ENCODE data around the gene BAK1.
A peak's percentile ranks its signal among the peaks of the same experiment; 100 is the strongest.
"Not testable (repeated sequence)": the region's sequence is repeated elsewhere in the genome, so short reads cannot be mapped to it uniquely, and the experiment has no call there.

The BAK1 gene

DNA sequence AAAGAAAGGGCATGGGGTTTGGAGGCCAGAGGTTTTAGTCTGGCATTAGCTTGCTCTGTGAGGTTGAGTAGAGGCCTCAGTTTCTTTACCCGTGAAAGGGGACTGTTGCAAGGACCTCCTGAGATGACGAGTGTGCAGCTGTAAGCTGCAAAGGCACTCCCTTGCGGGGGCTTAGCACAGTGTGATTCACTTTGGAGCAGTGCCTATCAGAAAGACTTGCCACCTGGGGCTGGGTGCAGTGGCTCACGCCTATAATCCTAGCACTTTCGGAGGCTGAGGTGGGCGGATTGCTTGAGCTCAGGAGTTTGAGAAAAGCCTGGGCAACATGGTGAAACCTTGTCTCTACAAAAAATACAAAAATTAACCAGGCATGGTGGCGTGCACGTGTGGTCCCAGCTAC, 7.5 kb upstream of the BAK1 start:
- no peak for DNase-seq (ENCODE audit: low read depth, low spot score)

DNA sequence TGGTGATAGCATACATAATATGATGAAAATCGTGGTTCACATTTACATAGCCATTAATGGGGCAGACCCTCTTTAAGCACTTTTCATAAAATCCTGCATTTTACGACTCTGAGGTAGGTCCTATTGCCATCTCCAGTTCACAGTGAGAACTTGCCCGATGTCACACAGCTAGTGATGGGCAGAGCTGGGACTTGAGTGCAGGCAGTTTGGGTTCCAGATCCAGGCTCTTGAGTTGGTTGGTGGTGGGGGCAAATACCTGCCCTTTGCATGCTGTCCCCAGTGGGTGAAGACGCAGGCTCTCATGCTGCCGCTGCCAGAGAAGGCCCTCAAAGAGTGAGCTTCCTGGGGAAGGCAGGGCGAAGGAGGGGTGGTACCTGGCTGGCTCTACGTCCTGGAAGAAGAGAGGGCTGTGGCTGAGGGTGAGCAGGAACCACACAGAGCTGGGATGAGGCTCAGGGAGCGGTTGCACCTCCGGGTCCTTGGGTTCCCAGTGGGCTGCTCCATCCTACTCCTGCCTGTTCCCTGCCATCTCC, 6.1 kb upstream of the BAK1 start:
- DNase-seq (ENCODE audit: low read depth, low spot score), result no peak

DNA sequence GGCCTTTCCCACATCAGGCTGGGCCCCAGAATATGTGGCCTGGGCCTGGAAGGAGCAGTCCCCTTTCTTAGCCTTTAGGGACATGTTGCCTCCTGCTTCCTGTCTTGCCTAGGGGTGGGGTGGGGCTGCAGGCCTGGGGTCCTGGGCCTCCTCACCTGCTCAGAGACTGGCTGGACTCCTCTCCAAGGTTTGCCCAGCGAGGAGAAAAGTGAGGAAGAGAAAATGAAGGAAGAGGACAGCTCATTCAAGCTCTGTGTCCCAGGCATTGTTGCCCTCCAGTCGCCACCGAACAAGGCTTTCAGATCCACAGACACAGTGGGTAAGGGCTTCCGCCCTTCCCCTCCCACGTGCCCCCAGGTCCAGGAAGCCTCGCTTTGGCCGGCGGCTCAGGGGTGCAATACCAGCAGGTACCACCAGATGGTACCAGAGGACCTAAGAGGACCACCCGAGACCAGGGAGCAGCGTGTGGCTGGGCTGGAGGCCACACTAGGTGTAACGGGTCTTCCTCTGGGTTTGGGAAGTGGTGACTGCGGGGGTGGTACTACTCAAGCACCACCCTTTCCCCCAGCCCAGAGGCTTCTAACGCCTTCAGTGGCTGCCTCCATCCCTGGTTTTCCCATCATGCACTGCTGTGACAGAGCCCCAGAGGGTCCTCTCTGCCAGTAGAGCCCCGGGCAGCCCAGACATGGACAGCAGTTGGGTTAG, 5.5 kb upstream of the BAK1 start:
- peak; percentile 72 for DNase-seq (ENCODE audit: low read depth, low spot score)

DNA sequence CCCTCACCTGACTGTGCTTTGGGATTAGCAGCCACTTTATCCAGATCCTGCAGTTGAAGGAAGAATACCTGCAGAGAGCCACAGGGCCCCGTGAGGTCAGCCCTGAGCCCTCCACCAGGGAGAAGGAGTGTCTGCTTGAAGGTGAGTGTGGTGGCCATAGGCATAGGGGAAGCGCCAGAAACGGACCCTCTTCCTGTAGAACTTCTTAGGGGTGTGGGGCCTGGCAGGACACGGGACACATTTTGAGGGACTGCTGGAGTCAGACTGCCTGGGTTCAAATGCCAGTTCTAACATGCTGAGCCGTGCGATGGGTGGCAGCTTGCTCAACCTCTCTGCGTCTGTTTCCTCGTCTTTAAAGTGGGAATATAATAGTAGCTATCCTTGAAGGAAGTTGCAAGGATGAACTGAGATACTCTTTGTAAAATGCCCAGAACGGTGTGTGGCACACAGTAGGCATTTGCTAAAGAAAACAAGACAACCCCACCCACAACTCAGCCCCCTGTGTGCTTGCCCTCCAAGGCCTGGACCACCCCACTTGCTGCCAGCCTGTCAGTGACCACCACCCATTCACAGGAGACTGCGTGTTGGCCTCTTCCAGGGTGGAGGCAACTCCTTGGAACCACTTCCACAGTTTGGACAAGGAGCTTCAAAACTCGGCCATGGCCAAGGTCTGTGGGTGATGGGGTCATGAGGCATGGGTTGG, 4.8 kb upstream of the BAK1 start:
- DNase-seq (ENCODE audit: low read depth, low spot score), result no peak

DNA sequence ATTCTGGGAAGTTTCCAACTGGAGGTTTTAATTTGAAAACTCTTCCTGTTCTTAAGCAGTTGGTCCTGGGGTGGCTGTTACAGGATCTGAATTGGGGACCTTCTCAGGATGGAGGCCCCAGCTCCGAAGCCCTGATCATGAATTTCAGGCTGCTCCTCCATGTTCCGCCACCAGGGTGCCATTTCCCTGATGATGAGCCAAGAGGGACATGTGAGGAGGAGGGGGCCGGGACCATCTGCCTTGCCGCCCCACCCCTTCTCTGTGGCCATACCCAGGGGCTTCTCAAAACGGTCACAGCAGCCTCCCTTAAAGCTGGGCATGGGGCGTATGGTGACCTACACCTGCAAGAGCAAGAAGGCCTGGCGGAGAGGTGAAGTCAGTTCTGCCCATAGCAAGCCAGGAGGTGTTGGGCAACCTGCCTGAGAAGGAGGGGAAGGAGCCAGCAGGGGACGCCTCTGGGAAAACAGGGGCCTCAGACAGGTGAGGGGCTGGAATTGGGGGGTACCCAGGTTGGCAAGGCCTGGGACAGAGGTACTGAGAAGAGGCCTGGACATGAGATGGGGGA, 3.6 kb upstream of the BAK1 start:
- no peak for DNase-seq (ENCODE audit: low read depth, low spot score)

DNA sequence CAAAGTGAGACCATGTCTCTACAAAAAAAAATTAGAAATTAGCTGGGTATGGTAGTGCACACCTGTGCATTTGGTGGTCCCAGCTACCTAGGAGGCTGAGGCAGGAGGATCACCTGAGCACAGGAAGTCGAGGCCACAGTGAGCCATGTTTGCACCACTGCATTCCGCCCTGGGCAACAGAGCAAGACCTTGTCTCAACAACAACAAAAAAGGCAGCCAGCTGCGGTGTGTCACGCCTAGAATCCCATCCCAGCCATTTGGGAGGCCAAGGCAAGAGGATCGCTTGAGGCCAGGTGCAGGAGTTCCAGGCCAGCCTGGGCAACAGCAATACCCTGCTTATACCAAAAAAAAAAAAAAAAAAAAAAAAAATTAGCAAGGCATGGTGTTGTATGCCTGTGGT, 1.1 kb upstream of the BAK1 start:
- no peak for DNase-seq (ENCODE audit: low read depth, low spot score)

DNA sequence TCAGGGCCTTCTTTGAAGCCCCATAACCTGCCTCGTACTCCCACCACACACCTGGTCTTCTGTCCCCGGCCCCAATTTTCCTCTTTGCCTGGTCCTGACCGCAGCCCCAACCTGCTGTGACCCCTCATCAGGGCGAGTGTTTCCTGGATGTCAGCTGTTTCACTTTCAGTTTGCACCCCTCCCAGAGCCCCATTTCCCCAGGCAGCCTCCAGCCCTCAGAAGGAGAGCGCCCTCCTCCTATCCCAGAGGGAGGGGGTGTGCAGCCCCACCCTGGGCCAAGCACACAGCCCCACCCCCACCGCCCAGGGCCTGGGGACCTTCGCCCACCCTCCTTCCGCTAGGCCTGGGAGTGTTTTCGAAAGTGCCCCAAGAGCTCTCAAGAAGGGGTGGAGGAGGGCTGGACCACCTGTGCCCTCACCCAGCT, 1.5 kb downstream of the BAK1 start:
- DNase-seq (ENCODE audit: low read depth, low spot score), result no peak

DNA sequence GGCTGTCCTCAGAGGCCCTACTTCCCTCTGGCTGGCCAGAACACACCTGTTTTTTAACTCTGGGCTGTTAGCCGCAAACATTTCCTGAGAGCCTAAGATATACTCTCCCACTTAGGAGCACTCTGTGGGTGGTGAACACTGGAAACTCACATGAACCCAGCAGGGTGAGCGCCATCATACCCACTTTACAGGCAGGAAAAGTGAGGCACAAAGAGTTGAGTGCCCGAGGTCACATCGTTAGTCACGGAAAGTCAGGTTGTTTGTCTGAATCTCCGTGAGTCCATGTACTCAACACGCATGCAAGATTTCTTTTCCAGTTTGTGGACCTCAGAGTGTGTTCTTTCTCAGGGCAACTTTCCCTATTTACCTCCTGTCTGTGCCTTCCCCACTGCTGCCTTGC, 1.9 kb downstream of the BAK1 start:
- no peak for DNase-seq (ENCODE audit: low read depth, low spot score)

DNA sequence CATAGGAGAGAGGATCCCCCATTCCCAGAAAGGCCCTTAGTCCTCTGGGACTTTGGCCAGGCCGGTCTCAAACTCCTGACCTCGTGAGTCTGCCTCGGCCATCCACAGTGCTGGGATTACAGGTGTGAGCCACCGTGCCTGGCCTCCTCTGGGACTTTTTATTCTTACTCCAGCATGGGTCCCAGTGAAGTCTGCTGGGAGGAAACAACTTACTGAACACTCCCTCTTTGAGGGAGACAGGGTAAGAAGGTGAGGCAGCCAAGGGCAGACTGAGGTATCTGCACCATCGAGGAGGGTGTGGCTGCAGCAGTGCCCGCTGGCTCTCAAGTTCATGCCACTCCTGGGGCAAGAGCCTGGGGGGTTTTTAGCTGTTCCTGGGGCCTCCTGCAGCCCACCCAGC, 2.4 kb downstream of the BAK1 start:
- no peak for DNase-seq (ENCODE audit: low read depth, low spot score)

DNA sequence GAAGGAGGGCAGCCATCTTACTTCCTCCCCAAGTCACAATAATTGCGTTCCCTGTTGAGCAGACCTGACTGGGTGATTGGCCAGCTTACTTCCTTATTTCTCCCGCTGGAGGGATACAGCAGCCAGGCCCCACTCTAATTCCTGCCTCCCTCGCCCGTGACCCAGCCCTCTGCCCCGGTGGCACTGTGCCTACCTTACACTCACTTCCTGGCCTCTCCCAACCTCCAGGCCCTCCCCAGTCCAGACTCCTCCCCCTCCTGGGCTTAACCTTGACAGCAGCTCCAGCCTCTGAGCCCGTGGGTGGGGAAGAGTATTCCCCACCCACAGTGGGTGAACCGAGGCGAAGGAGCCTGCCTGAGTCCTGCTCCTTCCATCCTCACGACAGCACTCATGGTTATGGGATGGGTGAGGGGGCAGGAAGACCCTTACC, 3.0 kb downstream of the BAK1 start:
- no peak for DNase-seq (ENCODE audit: low read depth, low spot score)

DNA sequence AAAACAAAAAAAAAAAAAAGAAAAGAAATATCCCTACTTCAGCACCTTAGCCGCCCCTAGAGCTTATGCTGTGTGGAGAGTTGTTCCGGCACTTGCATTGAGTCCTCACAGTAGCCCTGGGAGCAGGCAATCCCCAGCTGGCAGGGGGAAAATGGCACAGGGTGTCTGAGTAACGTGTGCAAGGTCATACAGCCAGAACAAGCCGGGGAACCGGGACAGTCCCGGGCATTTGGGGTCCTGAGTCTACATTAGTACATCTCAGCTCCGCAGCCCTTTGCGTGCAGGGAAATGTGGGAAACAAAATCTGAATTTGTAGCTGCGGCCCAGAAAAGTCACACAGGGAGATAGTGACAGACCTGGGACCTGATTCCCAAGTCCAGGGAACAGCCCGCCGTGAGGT, 3.4 kb downstream of the BAK1 start:
- DNase-seq (ENCODE audit: low read depth, low spot score), result no peak

DNA sequence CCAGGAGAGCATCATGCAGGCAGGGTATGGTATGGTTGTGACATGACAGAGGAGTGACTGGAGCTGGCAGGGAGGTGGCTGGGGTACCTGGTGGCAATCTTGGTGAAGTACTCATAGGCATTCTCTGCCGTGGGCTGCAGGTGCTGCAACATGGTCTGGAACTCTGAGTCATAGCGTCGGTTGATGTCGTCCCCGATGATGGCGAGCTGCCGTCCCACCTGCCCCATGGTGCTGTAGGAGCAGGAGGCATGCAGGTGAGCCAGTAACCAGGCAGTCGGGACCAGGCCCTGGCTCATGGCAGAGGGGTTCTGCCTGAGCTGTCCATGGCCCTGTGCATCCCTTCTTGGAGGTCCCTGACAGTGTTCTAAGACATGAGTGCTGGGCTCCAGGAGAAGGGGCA, 4.9 kb downstream of the BAK1 start:
- no peak for DNase-seq (ENCODE audit: low read depth, low spot score)

DNA sequence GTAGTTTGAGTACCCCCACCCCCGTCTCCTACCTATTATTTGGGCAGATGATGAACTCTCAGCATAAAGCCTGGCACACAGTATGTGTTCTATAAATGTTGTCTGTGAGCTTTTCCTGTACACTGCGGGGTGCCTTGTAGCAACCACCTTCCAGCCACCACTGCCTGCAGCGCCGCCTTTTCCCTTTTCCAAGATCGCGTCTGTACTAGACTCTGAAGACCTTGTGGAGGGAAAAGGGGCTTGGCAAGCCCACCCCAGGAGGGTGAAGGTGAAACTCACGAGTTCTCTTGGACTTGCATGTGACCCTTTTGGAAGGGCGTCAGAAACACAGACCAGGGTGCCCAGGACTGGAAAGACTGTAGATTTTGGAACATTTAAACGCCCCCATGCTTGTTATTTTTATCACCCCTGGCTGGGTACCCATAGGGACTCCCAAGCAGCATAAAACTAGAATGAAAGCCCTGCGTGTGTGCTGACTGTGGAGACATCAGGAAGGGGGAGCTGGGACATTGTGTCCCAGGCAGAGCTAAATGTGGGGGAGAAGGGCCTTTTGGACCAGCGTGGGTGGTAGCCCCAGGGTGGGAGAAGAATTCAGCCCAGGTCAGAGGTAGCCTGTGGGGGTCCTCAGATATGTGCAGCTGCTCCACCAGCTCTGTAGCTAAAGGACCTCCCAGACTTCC, 8.3 kb downstream of the BAK1 start:
- no peak for DNase-seq (ENCODE audit: low read depth, low spot score)

DNA sequence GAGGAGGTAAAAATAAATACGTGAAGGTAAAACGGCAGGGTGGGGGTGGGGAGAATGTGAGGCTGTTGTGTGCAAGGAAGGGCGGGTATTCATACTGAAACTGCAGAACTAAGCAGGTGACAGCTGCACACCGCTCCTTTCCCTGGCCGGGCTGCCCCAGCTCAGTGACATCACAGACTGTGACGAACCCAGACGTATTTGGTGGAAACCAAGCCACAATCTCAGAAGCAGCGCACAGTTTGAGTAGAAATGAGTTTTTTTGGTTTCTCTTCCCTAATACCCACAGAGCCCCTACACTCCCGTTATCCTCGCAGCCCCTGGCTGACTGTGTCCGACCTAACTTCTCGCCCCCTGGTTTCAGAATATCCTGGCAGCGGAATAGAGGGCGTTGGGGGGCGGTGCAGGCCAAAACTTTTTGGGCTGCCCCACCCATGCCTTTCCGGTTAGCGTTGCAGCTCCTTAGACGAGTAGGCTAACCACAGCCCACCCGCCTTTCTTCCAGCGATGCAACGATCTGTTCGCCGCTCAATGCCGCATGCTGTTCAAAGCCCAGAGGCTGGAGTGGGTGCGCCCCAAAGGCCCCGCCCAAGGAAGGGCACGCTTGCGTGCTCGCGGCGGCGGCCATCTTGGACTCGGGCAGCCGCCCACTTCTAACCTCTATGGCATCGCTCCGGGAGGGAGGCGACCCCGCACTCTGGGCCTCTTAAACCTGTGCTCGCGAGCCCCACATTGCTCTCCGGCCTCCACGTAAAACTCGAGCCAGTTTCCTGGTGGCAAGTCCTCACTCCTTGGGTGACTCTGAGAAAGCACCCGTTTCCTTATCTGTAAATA, 9.1 kb downstream of the BAK1 start:
- peak; percentile 80 for DNase-seq (ENCODE audit: low read depth, low spot score)

DNA sequence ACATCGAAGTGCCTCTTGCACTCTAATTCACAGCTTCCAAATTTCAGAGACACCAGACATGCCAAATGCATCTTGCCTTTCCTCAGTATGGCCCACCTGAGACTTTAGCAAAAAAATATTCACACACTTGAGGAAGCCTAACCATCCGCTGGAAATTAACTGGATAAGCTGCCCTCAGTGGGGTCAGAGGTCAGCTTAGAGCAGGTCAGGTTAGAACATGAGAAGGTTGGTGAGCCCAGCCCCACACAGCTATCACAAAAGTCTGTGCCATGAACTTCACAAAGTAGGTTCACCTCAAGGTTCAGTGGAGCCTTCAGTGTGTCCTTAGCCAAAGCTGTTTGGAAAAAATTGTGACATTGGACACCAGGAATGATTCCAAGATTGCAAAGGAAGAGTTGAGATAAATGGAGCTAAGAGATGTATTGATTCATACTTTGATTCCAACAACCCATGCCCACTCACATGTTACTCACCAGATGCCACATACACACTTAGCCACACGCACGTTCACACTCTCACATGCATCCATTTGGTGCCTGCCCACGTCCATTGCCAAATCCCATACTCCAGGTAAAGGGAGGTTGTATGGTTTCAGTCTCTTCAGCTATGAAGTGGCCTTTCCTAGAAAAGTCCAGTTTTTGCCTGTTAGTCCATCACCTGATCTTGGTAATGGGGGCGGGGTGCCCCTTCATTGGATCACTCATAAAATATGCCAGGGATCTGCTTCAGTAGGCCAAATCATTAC, 11.1 kb downstream of the BAK1 start:
- no peak for DNase-seq (ENCODE audit: low read depth, low spot score)

DNA sequence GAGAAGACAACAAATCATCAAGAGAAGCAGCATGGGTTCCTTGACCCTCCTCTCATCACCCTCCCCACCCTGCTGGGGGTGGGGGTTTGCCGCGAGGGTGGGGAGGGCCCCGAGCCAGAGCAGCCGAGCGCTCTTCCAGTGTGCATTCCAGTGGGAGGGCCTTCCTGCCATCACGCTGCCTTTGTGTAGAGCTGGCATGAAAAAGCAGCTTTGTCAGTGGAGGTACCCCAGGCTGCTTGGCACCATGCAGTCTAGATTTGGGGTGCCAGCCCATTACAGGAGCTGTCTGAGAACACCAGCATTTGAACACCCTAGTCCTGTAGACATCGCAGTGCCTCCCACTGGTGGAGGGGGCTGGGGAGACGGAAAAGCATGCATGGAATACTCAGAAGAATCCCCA, 12.2 kb downstream of the BAK1 start:
- DNase-seq (ENCODE audit: low read depth, low spot score), result no peak

DNA sequence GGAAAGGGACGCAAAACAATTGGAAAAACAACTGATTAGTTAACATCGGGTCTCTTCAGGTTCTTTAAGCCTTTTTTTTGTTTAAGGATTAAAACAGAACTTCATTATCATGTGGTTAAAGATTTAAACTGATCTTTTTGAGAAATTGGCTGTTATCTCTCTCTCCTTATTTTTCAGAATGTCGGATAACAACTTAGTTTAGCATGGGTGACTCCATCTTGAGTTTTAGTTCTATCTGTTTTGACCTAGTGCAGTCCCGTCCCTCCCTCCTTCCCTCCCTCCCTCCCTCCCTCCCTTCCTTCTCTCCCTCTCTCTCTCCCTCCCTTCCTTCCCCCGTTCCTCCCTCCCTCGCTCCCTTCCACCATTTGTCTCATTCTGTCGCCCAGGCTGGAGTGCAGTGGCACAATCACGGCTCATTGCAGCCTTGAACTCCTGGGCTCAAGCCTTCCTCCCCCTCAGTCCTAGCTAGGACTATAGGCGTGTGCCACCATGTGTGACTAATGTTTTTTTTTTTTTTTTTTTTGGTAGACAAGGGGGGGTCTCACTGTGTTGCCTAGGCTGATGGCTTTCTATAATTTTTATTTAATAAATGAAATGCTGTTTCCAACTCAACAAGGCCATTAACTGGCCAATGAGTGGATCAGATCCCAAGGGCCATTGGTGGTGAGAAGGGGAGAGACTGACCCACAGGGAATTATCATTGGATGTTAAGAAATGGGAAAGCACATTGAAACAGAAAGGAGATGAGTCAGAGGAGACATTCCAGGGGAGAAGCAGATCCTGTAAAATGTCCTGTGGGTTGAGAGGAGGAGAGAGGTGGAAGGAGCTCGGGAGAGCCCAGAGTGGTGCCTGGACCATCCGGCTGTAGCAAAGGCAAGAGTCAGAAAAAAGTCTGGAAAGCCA, 13.6 kb downstream of the BAK1 start:
- DNase-seq (ENCODE audit: low read depth, low spot score), result no peak

DNA sequence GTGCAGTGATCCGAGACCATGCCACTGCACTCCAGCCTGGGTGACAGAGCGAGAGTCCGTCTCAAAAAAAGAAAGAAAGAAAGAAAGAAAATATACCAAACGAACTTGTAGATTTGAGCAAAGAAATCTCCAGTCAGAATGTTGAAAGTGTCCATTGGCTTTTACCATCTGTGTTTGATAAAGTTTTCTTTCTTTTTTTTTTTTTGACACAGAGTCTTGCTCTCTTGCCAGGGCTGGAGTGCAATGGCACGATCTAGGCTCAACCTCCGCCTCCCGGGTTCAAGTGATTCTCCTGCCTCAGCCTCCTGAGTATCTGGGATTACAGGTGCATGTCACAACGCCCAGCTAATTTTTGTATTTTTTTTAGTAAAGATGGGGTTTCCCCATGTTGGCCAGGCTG, 21.3 kb downstream of the BAK1 start:
- no peak for DNase-seq (ENCODE audit: low read depth, low spot score)

DNA sequence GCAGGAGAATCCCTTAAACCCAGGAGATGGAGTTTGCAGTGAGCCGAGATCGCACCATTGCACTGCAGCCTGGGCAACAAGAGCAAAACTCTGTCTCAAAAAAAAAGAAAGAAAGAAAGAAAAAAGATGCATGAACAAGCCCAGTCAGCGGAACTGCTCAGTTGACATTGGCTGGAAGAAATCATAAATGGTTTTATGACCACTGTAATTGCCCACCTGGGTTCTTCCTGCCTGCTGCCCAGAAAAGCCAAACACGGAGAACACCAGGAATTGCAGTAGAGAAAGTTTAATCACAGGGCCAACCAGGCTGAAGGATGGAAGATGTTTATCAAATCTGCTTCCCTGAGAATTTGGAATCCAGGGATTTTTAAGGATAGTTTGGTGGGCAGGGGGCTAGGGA, 22.7 kb downstream of the BAK1 start:
- no peak for DNase-seq (ENCODE audit: low read depth, low spot score)

DNA sequence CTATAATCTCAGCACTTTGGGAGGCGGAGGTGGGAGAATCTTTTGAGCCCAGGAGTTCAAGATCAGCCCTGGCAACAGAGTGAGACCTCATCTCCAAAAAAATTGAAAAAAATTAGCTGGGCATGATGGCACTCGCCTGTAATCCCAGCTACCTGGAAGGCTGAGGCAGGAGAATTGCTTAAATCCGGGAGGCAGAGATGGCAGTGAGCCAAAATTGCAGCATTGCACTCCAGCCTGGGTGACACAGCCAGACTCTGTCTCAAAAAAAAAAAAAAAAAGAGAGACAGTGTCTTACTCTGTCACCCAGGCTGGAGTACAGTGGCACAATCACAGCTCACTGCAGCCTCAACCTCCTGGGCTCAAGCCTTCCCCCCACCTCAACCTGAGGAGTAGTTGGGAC, 27.2 kb downstream of the BAK1 start:
- DNase-seq (ENCODE audit: low read depth, low spot score), result not testable (repeated sequence)

All from activated CD4-positive, CD25-positive, alpha-beta regulatory T cell treated with anti-CD3 and anti-CD28 coated beads, Interleukin-2, amount 50 U/mL, for 16 hours (primary cell).